Activated T-cell treated with anti-CD3 and anti-CD28 coated beads for 24 hours (primary cell): ENCODE data around the gene MCF2L2.
A peak's percentile ranks its signal among the peaks of the same experiment; 100 is the strongest.
"Not testable (repeated sequence)": the region's sequence is repeated elsewhere in the genome, so short reads cannot be mapped to it uniquely, and the experiment has no call there.

Experiments used
- DNase-seq: peaks from one replicate; pipeline ENCODE4 v3.0.0-alpha.2; 2020; ENCODE audit warnings: low read depth

Gene MCF2L2

DNA sequence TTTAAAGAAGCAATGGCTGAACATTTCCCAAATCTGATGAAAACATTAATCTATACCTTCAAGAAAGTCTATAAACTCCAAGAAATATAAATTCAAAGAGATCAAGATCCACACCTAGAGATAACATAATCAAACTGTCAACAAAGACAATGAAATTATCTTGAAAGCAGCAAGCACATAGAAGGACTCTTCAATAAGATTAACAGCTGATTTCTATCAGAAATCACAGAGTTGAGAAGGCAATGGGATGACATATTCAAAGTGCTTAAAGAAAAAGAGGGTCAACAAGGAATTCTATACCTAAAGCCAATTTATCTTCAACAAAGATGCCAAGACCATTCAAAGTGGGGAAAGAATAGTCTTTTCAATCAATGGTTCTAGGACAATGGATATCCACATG, 224.7 kb downstream of the MCF2L2 start:
- DNase-seq: no peak

DNA sequence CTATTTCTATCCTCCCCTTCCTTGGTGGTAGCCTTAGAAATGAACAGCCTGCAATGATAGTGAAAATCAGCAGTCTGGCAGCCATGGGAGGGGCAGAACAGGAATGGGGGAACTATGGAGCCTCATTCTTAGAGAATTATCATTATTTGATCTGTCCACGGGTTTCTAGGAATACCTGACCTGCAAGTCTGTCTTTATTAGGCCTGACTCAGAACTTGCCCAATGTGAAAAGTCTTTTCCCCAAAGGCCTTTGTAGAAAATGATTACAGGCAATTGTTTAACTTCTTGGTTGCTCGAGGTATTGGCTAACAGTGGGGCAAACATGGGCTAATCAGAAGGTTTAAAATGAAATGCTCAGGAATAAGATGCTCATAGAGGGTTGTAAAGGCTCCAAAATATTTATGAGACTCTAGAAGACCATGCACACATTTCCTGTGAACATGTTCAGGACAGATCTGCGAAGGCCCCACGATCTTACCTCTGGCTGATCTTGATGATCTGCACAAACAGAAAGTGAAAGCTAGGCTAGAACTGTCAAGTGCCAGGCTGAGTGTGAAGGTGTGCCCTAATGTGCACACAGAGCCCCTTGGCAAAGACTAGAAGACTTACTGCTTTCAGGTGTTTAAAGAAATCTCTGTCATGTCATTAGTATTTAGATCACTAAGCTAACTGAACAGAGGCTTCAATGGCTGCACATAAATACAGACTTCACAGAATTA, 226.3 kb downstream of the MCF2L2 start:
- DNase-seq: no peak

DNA sequence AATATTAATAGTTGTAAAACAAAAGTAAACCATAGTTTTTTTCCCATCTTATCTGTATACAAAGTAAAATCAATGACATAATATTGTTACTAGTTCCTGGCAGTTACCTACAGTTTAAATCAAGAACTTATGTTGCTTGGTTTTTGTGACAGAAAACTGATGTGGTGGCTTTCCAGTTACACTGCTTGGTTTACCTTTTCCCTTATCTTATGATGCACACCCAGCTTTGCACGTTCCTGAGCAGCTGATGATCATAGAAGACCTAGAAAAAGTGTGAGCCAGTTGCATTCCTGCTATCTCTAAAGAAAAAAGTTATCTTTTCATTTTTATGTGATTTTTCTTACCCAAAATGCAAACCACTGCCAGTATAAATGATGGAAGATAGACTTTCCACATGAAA, 229.5 kb downstream of the MCF2L2 start:
- no peak for DNase-seq

DNA sequence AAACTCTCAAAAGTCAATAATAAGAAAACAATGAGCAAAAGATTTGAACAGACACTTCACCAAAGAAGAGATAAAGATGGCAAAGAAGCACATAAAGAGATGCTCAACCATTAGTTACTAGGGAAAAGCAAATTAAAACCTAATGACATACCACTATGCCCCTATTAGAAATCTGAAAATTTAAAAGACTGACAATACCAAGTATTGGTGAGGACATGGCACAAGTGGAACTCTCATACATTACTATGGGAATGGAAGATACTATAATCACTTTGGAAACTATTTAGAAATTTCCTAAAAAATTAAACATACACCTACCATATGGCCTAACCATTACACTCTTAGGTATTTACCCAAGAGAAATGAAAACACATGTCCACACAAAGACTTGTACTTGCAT, 230.7 kb downstream of the MCF2L2 start:
- DNase-seq: no peak

DNA sequence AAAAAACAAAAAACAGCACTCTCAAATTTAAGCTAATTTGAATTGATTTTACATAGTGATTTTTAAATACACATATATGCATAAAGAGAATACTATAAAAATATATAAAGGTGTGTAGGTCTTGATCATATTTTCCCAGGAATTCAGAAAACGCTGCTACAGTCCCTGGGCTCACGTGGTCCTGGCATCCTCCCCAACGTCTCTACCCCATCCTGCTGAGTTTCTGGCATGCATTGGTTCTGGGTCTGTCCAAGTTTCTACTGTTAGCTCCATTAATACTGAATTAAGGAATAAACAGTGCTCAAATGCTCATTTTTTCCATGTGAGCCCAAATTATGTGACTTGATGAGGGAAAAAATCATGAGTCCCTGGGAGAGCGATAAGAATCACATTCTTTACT, 233.2 kb downstream of the MCF2L2 start:
- no peak for DNase-seq

DNA sequence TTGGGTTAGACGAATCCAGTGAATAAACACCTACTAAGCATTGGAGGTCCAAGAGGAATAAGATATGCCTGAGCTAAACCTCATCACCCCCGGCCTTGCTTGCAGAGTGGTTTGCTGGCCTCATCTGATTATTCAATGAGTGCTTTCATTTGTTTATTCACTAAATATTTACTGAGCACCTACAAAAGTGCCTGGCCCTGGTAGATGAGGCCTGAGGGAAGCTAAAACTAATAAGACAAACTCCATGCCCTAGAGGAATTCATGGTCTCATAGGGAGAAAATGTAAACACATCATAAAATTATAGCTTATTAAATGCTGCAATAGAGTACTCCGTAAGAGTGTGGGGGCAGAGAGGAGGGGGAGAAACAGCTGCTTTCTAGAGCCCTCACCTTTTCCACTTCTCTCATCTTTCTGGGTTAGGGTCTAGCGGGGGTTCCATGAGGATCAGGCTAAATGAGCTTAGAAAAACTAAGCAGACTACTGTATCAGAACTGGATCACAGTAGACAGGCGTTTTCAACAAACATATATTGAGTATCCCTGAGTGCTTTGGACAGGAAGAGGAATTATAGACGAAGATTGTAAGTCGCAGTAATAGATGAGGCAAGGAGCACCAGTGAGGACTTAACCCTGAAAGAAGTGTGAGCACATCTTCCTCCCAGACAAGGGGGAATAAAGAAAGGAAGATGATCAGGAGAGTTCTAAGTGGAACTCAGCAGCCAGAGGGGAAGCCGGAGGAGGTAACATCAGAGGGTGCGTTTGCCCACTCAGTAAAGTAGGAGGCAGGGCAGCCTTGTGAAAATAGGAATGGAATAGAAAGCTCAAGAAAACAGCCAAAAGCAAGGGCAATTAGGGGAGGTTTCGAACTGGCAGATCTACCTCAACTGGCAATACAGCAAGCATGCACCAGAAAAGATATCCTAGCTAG, 234.4 kb downstream of the MCF2L2 start:
- DNase-seq: no peak

DNA sequence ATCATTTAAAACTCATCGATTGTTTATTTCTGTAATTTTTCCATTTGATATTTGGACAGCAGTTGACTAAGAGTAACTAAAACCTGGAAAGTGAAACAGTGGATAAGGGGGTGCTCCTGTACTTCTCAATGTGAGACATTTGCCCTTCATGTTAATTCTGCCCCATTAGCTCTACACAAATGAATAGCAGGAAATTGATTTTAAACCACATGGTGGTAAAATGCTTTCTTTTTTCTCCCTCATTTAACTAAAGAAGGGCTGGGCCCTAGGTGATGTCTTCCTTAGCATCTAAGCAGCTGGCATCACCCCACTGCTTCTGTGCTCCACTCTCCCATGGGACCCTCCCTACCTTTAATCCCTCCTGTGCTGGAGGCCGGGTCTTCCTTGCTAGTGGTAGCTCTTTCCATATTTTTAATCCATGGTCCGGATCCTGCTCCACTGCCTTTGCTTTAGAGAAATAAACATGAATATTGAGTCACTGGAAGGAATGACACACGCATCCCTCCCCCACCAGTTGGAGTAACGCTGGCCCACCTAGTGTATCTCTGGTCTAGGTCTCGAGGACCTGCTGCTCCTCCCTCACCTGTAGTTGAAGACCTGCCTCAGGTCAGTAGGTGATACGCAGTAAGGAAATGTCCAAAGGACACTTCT, 235.6 kb downstream of the MCF2L2 start:
- DNase-seq: no peak

DNA sequence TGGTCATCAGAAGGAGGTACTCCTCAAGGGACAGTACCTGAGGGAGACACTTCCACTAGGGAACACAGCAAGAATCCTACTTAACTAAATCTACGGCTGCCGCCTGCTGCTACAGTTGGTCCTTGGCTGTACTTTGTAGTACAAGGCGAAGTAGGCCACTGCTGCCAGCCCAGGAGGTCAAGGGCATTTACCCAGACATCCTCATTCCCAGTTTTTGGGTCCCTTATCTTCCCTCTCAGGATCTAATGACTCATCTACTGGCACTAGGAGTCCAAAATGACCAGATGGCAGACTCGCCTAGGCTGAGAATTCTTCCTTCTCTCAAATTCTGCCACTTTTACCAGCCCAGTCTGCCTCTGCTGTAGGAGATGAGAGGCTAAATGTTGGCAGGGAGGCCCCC, 238.8 kb downstream of the MCF2L2 start:
- DNase-seq: no peak

DNA sequence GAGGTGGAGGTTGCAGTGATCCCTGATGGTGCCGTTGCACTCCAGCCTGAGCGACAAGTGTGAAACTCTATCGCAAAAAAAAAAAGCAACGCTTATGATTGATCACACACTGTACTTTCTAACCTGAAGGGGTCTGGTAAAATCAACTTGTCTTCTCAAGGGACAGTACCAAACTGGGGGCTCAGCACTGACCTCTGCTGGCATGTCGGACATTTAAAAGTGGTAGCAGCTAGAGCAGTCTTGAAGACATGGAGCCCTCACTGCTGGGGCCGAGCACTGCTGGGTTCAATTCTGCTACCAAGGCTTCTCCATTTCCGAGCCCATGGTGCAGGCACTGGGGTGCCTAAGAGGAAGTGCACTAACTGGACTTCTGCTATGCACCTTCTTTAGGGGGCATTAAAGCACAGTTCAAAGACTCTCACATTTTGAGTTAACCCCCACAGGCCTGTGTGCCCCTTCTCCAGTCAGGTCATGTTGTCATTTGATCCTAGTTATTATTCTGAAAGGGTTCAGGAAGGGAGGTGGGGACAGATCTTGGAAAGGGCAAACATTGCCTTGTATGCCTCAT, 239.4 kb downstream of the MCF2L2 start:
- DNase-seq: no peak

DNA sequence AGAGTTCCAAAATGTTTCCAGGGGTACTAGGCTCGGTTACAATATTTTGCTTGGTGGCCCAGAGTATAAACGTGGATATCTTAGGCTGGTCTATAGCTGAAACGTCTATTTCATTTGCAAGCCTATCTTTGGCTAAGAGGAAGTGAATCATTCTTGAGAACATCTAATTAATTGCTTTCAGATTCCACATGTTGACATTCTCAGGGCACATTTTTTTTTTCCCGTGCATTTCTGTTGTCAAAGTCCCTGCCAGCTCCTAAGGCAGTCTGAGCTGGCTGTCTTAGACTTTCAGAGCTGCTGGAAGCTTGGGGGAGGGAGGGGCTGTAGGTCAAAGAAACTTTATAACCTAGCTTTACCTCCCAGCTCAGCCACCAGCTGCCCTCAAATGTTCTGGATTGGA, 242.7 kb downstream of the MCF2L2 start:
- peak; percentile 7 for DNase-seq

DNA sequence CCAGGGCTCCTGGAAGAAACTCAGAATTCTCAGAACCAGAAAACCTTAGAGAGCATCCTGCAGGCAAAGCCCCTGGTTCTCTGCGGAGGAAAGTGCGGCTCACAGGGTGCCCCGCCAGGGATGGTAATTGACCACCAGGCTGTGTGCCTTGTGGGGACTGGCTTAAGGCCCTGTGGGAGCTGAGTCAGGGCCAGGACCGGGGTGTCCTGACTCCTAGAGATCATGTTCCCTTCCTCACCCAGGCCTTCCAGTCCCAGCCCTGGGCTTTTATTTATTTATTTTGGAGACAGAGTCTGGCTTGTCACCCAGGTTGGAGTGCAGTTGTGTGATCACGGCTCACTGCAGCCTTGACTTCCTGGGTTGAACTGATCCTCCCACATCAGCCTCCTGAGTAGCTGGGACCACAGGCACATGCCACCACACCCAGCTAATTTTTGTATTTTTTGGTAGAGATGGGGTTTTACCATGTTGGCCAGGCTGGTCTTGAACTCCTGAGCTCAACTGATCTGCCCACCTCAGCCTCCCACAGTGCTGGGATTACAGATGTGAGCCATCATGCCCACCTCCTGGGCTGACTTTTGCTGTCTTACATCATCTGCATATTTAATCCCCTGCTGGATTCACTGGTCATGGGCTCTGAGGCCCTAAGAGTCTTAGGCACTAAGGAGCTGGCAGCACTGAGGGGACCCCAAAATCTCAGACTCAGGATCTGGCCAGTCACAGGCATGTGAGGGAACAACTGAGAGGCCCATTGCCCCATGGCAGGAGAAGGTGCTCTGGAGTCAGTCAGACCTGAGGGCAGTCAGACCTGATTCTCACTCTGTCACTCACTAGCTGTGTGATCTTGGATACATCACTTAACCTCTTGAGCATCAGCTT, 245.4 kb downstream of the MCF2L2 start:
- DNase-seq: no peak

DNA sequence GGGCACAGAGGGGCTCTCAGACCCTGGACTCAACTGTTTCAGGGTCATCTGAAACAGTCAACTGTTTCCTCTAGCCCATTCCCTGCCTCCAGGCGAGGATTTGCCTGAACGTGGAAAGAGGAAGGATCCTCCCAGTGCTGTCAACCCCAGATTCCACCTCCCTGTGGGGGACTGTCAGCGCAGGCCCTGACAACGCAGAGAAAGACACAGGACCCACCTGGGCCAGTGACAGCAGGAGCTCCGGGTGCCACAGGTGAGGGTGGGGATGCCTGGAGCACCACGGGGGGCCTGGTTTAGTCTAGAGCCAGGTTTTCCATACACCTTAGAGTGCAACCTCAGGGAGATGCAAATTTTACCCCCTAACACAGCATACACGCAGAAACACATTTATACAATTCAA, 246.3 kb downstream of the MCF2L2 start:
- no peak for DNase-seq

DNA sequence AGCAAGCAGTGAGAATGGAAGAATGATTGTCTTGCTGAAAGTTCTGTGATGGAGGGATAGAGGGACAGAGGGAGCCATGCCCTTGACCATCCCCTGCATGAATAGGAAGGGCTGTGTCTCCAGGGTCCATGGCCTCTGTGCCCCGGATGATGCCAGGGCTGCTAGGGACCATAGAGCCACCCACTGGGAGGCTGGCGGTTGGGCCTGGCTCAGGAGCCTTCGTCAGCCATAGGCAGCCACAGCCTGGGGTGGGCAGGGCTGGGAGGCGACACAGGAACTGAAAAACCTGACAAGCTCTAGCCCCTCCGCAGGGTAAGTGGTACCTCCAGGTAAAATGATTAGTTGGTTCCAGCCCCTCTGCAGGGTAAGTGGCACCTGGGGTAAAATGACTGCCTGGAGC, 246.8 kb downstream of the MCF2L2 start:
- no peak for DNase-seq

DNA sequence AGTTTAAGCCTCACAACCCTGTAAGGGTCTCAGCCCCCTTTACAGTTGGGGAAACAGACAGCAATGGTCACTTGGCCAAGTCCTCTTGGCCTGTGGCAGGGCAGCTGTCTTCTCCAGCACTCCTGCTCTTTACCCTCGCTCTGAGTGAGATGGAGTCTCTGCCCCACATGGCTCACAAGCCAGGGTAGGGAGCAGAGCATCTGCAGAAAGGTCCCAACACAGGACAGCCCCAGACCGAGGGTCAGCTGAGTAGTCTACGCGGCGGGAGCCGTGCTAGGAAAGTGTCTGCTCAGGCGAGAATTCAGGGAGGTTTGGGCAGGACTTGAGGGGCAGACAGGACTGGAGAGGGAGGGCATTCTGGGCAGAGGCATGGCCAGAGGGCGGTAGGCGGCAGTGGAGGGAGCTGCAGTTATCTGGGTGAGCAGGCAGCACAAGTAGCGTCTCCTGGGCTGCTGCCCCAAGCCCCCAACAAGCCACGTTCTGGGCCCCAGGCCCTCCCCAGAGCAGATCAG, 247.6 kb downstream of the MCF2L2 start:
- no peak for DNase-seq

DNA sequence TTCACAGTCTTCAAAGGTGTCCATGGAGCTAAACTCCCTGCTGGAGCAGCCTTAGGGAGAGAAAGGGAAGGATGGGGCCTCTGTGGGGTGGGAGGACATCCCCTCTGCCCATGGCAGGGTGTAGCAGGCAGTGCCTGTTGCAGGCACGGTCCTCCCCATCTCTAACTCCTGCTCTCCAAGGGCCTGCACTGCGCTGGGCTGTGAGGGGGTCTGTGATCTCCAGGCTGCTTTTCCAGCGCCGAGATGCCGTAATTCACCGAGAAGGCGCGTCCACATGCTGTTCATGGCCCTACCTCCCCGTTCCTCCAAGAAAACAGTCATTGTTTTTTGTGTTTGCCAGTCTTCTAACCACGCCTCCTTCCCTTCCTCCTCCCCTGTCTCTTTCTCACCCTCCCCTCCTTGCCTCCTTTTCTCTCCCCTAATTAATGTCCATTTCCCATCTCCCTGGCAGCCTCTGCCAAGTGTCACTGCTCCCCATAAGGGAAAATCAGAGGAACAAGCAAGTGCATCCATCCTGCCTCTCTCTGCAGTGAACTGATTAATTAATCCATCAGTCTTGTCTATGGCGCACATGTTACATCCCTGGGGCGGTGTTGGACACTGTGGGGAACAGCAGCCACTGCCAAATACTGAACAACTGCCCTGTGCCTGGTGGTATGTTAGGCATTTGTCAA, 248.2 kb downstream of the MCF2L2 start:
- DNase-seq: no peak

DNA sequence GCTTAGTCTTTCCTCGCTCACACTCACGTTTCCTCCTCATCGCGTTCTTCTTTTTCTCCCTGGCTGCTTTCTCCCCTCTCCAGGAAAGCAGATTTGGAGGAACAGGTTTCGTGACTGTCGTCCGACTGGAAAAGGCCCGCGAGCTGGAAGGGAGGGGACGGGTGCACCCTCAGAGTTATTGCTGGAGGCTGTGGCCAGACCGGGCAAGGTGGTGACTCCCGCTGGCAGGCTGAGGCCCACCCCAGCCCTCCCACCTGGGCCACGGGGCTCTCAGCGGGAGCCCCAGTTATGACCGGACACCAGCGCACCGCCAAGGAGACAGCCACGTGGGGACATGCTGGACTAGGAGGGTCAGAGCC, 248.9 kb downstream of the MCF2L2 start:
- DNase-seq: not testable (repeated sequence)

DNA sequence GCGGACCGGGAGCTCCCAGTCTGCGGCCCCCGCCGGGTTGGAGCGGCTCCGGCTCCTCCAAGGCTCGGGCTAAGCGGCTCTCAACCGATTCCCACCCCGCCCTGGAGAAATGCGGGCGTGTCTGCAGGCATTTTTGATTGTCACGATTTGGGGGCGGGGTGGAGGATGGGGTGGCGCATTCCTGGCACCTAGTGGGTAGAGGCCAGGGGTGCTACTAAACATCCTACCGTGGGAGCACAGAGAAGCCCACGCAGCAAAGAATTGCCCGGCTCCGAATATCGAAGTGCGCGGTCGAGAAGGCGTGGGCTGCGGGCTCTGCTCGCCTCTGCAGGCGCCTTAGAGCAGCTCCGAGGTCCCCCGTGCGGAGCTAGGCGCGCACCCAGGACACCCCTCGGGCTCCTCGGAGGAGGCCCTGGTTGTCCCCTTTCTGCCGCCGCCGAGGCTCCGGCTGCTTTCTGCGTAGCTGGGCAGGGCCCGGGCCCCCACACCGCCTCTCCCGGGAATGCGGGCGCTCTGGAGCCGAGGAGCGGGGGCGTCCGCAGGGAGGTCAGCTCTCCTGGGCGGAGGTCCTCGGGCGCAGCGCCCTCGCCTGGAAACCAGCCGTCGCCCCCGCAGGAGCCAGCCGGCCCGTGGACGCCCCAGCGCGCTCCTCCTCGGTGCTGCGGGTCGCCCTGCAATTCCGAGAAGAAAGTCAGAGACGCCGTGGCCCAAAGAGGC, 249.4 kb downstream of the MCF2L2 start:
- no peak for DNase-seq

DNA sequence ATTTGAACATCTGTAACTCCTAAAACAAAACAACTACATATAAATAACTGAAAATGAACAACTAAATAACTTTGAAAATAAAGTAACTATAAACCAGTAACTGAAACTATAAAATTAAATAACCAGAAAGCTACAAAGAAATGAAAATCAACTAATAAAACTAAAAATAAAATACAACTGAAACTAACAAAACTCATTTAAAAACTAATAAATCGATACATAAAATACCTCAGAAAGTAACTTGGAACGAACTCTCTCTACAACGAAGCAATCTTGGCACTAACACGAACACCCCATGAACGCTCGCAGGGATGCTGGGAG, 249.9 kb downstream of the MCF2L2 start:
- DNase-seq: no peak

DNA sequence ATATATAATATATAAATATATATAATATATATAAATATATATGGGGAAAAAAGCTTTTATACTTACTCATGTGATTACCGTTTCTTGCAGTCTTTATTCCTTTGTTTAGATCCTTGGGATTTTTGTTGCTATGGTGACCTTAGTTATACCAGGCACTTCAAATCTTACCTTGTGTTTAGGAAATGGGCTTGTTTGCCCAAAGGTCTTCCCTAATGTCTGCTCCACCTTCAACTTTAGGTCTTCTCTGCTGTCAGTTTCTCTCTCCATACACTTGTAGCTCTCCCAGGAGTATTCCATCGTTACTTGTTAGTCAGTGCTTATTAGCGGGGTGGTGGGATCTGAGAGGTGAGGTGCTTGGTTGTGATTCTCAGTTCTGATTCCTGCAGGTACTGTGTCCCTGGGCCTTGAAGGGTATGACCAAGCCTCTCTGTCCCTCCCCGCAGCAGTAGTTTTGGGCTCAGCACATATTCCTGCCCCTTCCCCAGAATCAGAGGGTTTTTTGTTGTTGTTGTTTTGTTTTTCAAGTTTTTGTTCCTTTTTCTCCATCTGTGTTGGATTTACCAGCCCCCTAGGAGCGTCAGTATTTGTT, 256.3 kb downstream of the MCF2L2 start:
- no peak for DNase-seq

DNA sequence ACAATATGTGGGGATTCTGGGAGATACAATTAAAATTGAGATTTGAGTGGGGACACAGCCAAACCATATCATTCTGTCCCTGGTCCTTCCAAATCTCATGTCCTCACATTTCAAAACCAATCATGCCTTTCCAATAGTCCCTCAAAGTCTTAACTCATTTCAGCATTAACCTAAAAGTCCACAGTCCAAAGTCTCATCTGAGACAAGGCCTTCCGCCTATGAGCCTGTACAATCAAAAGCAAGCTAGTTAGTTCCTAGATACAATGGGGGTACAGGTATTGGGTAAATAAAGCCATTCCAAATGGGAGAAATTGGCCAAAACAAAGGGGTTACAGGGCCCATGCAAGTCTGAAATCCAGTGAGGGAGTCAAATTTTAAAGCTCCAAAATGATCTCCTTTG, 260.4 kb downstream of the MCF2L2 start:
- not testable (repeated sequence) for DNase-seq
